ENCODE results near the gene RASL10A. TPM values are rescaled to one million over a fixed set of nuclear protein-coding genes. Genes with fewer than 3 reads are reported as not detected.

The RASL10A gene
- total RNA-seq, 3 donors from 2014 or later: 1.1 to 2.3 (median 1.4) TPM

GRCh38 chr22:29329581-29329980 is 14.1 kb upstream of the RASL10A start:
- intact Hi-C loops (cut with DNase I, micrococcal nuclease): no loop called here
- Histone ChIP-seq H3K9me3 (no peaks in the 10 kb centered on the region), H3K4me1 (ENCODE audit: low read depth) (no peaks in the 10 kb centered on the region), H3K4me3 (no peak overlapping the region), H3K36me3 (ENCODE audit: low read depth) (peaks cover 3% of the 10 kb centered on the region)
- no peak for ATAC-seq
- TF ChIP-seq CTCF (IDR thresholded peaks at IDR 0.05): no peak
- no peak for DNase-seq

GRCh38 chr22:29328566-29329500 is 13.3 kb upstream of the RASL10A start:
- no peaks in the 10 kb centered on the region for H3K9me3 ChIP-seq
- DNase-seq: peak in 1 of 3 donors; percentile 43
- intact Hi-C loops (cut with DNase I, micrococcal nuclease): no loop called here
- H3K4me3 ChIP-seq: no peak overlapping the region
- ATAC-seq: no peak
- no peaks in the 10 kb centered on the region for H3K4me1 ChIP-seq (ENCODE audit: low read depth)
- no peak for TF ChIP-seq CTCF (IDR thresholded peaks at IDR 0.05)
- H3K36me3 ChIP-seq (ENCODE audit: low read depth): peaks cover 3% of the 10 kb centered on the region

- no peak for TF ChIP-seq CTCF (IDR thresholded peaks at IDR 0.05)
- intact Hi-C loops (cut with DNase I, micrococcal nuclease): no loop called here
- peak in 1 of 3 donors; percentile 33 for DNase-seq
- no peak for ATAC-seq
- H3K9me3 ChIP-seq: no peaks in the 10 kb centered on the region
- no peak overlapping the region for H3K4me3 ChIP-seq
- H3K4me1 ChIP-seq (ENCODE audit: low read depth): no peaks in the 10 kb centered on the region
- peaks cover 3% of the 10 kb centered on the region for H3K36me3 ChIP-seq (ENCODE audit: low read depth)
Measured at GRCh38 chr22:29328055-29328454, 12.6 kb upstream of the RASL10A start.

GRCh38 chr22:29327089-29327764 is 11.7 kb upstream of the RASL10A start:
- peaks cover 3% of the 10 kb centered on the region for H3K36me3 ChIP-seq (ENCODE audit: low read depth)
- ATAC-seq: no peak
- intact Hi-C loops (cut with DNase I, micrococcal nuclease): no loop called here

GRCh38 chr22:29326481-29326880 is 11.0 kb upstream of the RASL10A start:
- intact Hi-C loops (cut with DNase I, micrococcal nuclease): no loop called here
- ATAC-seq (no peak), DNase-seq (peak in 1 of 3 donors; percentile 38)
- no peaks in the 10 kb centered on the region for H3K4me1 ChIP-seq (ENCODE audit: low read depth)
- no peak for TF ChIP-seq CTCF (IDR thresholded peaks at IDR 0.05)
- peaks cover 3% of the 10 kb centered on the region for H3K36me3 ChIP-seq (ENCODE audit: low read depth)
- H3K9me3 ChIP-seq: no peaks in the 10 kb centered on the region
- H3K4me3 ChIP-seq: no peak overlapping the region

More at GRCh38 chr22:29327089-29327764, 11.7 kb upstream of the RASL10A start:
- H3K9me3 ChIP-seq: no peaks in the 10 kb centered on the region
- H3K4me1 ChIP-seq (ENCODE audit: low read depth): no peaks in the 10 kb centered on the region
- no peak for TF ChIP-seq CTCF (IDR thresholded peaks at IDR 0.05)
- no peak overlapping the region for H3K4me3 ChIP-seq
- peak in 1 of 3 donors; percentile 47 for DNase-seq

All from mucosa of descending colon (tissue), 3 donors.